Stimulated activated CD8-positive, alpha-beta memory T cell treated with anti-CD3 and anti-CD28 coated beads, Interleukin-15, amount 100 ng/mL, for 4 hours (primary cell): ENCODE measurements around the gene DBI.

ENCODE experiments used
- DNase-seq, 2 donors: peaks; one replicate each; pipeline ENCODE4 v3.0.0-alpha.2; 2020; ENCODE audit warnings: low read depth in 2 of 2

The DBI gene

DNA sequence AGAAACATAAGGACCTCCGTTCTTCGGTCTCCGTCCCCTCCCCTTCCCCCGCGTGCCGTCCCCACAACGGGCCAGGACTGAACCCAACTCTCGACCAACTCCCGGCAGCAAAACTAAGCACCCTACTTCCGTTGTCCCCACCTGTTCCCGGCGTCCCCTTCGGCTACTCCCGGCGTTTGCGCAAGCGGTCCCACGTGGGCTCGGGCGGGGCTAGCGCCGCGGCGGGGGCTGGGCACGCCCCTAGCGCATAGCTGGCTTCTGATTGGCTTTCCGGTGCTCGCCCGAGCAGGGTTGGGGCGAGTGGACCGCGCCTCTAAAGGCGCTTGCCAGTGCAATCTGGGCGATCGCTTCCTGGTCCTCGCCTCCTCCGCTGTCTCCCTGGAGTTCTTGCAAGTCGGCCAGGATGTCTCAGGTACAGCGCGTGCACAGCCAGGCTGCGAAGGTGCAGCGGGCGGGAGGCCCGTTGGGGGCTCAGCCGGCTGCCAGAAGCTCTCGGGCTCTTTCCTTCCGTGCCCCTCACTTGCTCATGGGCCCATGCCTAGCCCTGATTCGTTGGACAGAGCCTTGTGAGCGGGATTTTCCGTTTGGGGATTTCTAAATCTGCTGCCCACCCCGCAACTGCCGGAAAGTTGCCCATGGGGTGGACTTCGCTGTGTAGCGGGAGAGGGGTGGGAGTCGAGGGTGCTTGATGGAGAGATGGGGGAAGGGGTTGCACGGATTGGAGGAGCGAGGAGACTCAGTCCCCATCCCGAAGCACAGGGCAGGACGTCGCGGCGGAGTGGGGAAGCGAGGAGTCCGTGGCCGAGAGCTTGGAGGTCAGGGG is at the start of gene DBI, which contains the start of gene C2orf76:
Gene DBI, plus strand, starts transcription at position 329 of the 823 bp plus-strand sequence. Its CDS starts 75 bp downstream, at position 404.
Gene C2orf76, minus strand, starts transcription at position 186 of the 823 bp plus-strand sequence. CDS start 26,875 bp downstream, outside the sequence.
- peak; percentile 83 to 88 for DNase-seq

- DNase-seq = no peak
Observed at GRCh38 chr2:119317554-119317953, 49.2 kb upstream of the DBI start.

GRCh38 chr2:119319593-119319992 is 47.2 kb upstream of the DBI start:
- no peak for DNase-seq

GRCh38 chr2:119323459-119323858 is 43.3 kb upstream of the DBI start:
- no peak for DNase-seq

- DNase-seq = no peak
Observed at GRCh38 chr2:119324685-119325270, 42.0 kb upstream of the DBI start.

GRCh38 chr2:119326938-119327337 is 39.8 kb upstream of the DBI start:
- no peak for DNase-seq

DNA sequence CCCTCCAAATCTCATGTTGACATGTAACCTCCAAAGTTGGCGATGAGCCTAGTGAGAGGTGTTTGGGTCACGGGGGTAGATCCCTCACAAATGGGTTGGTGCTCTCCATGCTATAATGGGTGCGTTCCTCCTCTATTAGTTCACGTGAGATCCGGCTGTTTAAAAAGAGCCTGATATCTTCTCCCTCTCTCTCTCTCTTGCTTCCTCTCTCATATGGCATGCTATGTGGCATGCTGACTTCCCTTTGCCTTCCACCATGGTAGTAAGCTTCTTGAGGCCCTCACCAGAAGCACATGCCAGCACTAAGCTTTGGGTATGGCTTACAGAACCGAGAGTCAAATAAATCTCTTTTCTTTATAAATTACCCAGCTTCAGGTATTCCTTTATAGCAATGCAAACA is 39.3 kb upstream of the DBI start:
- no peak for DNase-seq

DNA sequence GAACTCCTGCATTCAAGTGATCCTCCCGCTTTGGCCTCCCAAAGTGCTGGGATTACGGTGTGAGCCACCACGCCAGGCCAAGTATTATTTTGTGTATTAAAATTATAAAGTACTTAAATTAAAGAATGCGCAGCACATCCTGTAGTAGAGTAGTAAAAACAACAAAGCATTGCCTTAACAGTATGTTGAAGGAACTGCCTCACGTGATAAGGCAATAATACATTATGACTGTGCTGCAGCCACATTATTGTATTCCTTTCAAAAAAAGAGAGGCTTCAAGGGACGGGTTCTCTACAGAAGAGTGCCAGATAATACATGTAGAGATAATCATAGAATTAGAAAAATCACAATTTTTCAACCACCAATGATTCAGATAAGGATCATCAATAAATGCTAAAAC is 33.8 kb upstream of the DBI start:
- no peak for DNase-seq

DNA sequence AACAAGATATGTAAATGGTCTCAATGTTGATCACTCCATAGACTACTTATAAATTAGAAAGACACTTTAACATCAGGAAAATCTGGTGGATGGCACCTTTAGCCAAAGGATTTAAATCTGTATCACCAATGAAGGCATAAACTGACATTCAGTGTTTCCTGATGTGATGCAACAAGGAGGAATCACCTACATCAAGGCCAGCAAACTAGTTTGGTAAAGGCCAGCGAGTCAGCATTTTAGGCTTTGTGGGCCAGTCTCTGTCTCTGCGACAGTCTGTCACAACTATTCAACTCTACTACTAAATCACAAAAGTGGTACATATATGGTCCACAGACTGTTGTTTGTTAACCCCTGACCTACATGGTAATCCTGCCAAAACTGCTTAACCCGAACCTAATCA is 33.4 kb upstream of the DBI start:
- DNase-seq = no peak

DNA sequence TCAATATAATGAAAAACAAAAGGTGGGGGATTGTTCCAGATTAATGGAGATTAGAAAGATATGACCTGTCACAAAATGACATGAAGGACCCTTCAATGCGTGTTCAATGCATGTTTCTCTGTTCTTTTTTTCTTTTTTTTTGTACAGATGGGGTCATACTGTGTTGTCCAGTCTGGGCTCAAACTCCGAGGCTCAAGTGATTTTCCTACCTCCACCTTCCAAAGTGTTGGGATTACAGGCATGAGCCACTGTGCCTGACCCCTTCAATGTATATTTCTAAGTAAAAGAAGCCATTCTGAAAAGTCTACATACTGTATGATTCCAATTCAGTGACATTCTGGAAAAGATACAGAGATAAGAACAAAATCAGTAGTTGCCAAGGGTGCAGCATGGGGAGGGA is 32.9 kb upstream of the DBI start:
- no peak for DNase-seq

- no peak for DNase-seq
Observed at GRCh38 chr2:119337749-119338148, 29.0 kb upstream of the DBI start.

DNA sequence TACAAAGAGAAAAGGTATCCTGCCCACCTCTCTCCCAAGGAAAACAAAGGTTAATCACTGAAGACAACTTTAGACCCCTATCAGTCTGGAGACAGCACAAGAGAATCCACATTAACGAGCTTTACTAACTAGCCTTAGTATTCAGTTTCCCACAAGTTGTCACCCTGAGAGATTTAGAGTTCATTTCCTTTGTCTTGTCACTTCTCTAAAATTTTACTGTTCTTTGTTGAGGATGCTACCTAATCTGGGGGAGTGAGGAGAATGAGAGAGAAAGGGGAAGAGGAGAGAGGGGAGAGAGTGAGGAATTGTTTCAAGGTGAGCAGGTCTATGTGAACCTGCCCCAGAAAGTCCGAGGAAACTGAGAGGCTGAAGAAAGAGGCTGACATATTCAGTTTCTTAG is 28.5 kb upstream of the DBI start:
- no peak for DNase-seq

GRCh38 chr2:119338826-119339561 is 27.8 kb upstream of the DBI start:
- DNase-seq = peak; percentile 26 to 33

DNA sequence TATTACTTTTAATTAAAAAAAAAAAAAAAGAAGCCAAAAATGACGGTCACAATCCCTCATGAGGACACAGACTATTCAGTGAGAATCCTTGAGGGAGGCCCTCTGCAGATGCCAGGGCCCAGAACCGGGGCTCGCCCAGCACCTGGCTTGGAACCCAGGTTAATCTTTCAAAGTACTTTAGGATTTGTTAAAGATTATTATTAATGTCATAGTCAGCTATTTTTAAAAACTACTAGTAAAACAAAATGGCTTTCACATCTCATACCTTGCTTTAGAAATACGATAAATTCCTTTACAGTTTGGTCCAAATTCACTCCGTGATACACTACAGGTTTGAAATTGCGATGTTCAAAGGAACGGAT is 27.2 kb upstream of the DBI start:
- DNase-seq = no peak

GRCh38 chr2:119341684-119342083 is 25.1 kb upstream of the DBI start:
- DNase-seq = no peak

GRCh38 chr2:119349289-119349688 is 17.5 kb upstream of the DBI start:
- no peak for DNase-seq

DNA sequence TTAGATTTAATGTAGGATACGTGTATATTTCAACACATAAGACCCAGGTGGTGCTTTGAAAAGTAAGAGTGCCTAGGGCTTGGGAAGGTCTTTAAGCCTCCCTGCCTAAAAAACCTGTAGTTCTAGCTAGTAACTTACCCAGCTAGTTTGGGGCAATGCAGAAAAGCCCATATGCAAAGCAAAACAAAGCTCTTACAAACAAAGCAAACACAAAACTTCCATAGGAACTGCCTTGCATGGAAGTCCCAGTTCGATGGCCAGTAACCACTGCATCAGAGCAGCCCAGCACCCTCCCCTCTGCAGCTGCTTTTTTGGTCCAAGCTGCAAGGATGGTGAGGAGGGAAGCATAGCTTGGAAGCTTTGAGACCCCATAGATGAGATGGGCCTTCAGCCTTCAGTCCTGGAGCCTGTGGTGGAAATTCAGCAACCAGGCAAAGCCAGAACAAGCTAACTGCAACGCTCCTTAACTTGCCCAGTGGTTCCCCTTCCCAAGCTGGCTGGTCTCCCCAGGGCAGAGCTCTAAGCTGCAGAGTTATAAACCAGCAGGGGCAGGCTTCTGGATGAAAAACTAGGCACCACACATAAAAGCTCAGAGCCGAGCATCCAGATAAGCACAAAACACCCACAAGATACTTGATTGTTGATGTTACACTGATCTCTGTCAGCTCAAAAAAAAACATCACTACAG is 16.3 kb upstream of the DBI start:
- no peak for DNase-seq

- no peak for DNase-seq
Observed at GRCh38 chr2:119352357-119352756, 14.4 kb upstream of the DBI start.

GRCh38 chr2:119354860-119355259 is 11.9 kb upstream of the DBI start:
- DNase-seq = no peak

- DNase-seq = no peak
Observed at GRCh38 chr2:119359774-119360173, 7.0 kb upstream of the DBI start.

DNA sequence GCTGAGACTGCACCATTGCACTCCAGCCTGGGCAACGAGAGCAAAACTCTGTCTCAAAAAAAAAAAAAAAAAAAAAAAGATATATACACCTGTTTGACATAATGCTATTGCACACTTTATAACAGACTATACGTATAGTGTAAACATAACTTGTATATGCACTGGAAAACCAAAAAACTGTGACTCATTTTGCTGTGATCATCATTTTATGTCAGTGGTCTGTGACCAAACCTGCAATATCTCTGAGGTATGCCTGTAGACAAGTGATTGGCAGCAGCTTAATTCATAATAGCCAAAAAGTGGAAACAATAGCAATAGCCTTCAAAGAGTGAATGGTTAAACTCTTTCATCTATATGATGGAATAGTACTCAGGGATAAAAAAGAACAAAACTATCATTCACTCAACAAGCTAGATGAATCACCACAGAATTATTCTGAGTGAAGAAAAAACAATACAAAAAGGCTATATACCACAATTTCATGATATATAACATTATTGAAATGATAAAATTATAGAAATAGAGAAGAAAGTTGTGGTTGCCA is 6.3 kb upstream of the DBI start:
- no peak for DNase-seq

GRCh38 chr2:119364798-119365197 is 2.0 kb upstream of the DBI start:
- no peak for DNase-seq
